HG03039 (cell line): ENCODE data around the gene UNC93B1.

ENCODE experiments used
- ATAC-seq: cut with Tn5 transposase; IDR thresholded peaks from one replicate; pipeline ENCODE4 v1.9.1; 2021; ENCODE audit warnings: mild to moderate bottlenecking, moderate library complexity; ENCODE audit not compliant: unreplicated experiment

The UNC93B1 gene

DNA sequence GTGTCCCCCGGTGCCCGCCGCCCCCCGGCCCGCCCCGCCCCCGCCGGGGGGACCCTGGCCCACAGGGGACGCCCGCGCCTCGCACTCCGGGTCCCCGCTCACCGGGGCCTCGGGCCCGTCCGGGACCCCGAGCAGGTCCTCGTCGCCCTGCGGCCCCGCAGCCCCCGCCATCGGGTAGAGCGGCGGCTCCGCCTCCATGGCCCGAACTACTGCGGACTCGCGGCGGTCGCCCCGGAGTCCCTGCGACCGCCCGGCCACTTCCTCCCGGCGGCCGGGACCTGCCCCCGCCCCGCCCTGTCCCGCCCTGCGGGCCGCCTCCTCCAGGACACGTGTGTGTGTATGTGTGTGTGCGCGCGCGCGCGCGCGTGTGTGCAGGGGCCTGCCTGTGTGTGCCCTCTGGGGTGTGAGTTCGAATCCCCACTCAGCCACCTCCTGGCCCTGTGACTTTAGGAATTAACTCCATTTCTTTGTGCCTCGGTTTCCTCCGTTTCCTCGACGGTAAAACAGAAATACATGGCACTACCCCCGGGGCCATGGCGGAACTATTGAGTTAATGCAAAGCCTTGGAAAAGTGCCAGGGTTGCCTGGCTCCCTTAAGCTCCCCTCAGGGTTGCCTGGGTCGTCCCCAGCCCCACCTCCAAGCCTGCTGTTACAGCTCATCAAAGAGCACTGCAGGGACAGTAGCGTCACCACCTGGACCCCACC lies at the start of gene UNC93B1:
Gene UNC93B1 (minus strand): TSS at position 252 of the 705 bp plus-strand sequence. CDS start 54 bp downstream, at position 198.
- peak; percentile 45 for ATAC-seq

- no peak for ATAC-seq
Observed at GRCh38 chr11:68053117-68053516, 49.2 kb upstream of the UNC93B1 start.

DNA sequence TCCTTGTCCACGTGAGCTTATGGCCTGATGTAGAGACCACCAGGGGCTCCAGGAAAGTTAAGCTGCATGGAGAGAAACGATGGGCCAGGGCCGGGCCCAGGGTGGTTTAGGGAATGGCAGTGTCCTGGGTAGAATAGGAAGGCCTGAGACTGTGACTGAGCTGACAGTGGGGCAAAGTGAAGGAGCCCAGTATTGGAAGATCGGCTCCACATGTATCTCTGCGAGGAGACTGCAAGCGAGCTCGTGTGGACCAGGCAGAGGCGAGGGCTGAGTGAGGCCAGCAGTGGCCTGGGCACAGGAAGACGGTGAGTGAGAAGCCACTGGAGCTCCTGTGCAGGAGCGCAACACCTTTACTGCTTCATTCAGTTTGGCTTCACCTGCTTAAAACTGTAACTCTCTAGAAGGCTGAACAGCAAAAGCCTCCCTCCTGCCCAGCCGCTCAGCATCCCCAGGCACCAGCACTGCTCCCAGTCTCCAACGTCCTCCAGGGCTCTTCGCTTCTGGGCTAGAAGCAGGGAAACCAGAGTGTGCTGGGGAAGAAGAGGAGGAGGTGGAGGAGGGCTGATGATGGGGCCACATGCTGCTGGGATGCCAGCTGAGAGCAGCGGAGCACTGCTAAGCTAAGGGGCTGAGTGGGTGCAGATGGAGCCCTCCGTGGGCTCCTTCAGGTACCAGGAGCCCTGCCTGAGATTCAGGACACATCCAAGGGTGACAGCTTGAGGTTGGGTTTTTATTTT lies 48.4 kb upstream of the UNC93B1 start:
- ATAC-seq: no peak

DNA sequence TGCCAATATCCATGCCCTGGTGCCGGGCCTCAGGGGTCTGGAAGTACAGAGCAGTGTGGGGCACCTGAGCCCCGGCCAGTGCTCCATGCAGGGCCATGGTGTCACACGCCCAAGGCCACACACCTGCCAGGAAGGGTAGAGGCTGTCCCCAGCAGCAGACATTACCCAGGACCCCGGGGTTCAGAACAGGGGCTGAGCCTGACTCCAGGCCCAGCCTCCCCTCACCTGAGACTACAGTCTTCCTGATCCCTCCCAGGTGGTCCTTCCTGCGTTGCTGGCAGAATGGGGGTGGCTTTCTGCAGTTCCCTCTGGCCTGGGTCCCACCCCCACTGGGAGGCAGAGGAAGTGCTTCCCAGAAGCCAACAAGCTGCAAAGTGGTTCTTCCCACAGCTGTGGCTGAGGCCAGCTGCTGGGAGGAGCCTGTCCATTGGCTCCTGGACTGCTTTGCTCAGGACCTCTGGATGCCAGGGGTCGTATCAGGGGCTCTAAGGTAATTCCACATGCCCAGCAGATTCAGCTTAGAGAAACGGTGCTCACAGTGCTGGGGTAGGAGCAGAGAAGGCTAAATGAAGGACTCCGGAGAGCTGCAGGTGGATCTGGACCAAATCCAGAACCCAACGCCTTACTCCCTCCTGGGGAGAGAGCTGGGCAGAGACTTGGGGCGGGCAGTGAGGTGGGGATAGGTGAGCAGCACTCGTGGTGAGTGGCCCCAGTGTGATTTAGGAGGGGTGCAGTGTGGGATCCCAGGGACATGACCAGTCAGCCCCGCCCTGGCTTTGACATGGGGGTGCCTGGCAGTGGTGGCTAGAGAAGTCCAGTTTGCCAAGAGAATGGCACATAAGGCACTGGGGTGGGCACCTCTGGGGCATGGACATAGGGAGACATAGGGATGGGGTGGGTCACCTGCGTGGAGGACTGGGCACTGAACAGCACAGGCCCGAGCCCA lies 47.6 kb upstream of the UNC93B1 start:
- no peak for ATAC-seq

- no peak for ATAC-seq
Observed at GRCh38 chr11:68050371-68050841, 46.5 kb upstream of the UNC93B1 start.

- no peak for ATAC-seq
Observed at GRCh38 chr11:68049509-68050370, 45.8 kb upstream of the UNC93B1 start.

DNA sequence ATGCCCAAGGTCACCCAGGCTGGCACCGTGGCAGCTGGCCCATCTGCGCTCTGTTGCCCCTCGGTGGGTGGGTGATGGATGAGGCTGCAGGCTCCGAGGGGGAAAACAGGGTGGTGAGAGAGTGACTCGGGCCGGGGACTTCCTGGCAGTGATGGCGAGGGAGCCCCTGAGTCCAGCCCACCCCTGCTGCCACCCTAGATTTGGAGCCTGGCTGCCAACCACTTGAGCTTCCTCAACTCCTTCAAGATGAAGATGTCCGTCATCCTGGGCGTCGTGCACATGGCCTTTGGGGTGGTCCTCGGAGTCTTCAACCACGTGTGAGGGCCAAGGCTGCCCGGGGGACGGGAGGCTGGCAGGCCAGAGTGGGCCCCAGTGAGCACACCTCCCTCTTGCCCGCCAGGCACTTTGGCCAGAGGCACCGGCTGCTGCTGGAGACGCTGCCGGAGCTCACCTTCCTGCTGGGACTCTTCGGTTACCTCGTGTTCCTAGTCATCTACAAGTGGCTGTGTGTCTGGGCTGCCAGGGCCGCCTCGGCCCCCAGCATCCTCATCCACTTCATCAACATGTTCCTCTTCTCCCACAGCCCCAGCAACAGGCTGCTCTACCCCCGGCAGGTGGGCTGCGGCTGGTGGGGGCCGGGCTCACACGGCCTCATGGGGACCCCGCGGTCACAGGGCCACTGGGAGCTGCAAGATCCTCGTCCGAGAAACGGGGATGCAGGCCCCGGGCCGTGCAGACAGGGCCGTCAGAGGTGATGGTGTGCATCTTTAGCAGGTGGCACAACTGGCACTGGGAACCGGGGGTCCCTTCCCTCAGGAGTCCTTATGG lies 45.0 kb upstream of the UNC93B1 start:
- no peak for ATAC-seq

DNA sequence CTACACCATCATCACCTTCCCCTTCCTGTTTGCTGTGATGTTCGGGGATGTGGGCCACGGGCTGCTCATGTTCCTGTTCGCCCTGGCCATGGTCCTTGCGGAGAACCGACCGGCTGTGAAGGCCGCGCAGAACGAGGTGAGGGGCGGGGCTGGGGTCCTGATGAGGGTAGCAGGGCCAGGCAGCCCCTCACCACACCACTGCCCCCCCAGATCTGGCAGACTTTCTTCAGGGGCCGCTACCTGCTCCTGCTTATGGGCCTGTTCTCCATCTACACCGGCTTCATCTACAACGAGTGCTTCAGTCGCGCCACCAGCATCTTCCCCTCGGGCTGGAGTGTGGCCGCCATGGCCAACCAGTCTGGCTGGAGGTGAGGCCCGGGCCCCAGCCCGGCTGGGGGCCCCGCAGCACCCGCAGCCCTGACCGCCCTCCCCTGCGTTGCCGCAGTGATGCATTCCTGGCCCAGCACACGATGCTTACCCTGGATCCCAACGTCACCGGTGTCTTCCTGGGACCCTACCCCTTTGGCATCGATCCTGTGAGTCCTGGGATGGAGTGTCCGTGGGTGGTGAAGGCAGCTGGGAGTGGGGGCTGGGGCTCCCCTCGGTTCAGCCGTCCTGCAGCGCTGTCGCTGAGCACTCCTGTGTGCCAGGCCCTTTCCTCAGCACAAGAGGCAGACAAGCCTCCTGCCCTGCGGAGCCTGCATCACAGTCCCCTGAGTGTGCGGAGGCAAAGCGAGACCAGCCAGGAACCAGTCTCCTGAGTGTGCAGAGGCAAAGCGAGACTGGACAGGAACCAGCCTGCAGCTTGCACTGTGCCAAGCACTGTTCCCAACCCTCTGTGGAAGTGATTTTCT lies 43.8 kb upstream of the UNC93B1 start:
- no peak for ATAC-seq

DNA sequence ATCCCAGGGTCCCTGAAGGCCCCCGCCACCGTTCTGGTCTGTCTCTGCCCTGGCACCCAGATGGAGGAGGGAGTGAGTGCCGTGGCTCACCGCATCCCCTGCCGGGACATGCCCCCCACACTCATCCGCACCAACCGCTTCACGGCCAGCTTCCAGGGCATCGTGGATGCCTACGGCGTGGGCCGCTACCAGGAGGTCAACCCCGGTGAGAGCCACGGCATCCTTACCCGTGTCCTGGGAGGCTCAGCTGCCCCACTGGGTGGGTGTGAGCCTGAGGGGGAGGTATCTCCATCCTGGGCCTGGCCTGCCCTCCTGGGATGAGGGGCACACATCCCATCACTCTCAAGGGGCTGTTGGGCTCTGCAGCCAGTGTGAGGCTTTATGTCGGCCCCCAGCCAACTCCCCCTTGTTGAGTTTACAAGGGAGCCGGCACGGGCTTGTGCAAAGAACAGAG lies 41.0 kb upstream of the UNC93B1 start:
- no peak for ATAC-seq

DNA sequence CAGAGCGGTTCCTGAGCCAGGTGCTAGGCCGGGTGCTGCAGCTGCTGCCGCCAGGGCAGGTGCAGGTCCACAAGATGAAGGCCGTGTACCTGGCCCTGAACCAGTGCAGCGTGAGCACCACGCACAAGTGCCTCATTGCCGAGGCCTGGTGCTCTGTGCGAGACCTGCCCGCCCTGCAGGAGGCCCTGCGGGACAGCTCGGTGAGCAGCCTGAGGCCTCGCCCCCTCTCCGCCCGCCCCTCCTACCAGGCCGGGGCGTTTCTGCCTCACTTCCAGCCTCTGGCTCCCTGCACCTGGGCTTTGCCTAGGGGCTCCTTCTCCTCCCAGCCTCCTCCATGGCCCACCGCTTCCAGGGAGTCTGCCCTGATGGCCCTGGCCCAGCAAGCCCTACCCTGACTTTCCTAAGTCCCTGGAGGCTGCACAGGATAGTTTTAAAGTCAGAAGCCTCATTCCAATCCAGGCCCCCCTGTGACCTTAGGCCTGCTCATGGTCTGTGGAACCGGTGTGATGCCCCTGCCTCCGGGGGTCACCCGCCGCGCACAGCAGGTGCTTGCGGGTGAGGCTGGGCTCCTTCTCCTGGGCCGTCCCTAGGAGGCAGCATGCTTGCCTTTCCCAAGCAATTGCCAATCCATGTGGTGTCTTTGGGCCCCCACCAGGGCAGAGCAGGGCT lies 40.4 kb upstream of the UNC93B1 start:
- no peak for ATAC-seq

GRCh38 chr11:68043349-68044144 lies 39.6 kb upstream of the UNC93B1 start:
- no peak for ATAC-seq

DNA sequence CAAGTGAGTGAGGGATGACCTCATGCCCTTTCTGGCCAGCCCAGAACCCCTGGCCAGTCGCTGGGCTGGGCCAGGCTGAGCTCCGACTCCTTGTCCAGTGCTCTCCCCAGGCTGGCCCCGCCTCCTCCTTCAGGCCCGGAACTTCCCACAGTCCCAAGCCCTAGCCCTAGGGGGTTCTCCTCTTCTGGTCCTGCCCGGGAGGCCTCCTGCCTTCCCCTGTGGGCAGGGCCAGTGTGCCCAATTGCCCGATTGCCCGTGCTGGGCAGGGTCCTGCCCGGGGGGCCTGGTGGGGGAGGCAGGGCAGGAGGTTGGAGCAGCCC lies 39.1 kb upstream of the UNC93B1 start:
- ATAC-seq: no peak

DNA sequence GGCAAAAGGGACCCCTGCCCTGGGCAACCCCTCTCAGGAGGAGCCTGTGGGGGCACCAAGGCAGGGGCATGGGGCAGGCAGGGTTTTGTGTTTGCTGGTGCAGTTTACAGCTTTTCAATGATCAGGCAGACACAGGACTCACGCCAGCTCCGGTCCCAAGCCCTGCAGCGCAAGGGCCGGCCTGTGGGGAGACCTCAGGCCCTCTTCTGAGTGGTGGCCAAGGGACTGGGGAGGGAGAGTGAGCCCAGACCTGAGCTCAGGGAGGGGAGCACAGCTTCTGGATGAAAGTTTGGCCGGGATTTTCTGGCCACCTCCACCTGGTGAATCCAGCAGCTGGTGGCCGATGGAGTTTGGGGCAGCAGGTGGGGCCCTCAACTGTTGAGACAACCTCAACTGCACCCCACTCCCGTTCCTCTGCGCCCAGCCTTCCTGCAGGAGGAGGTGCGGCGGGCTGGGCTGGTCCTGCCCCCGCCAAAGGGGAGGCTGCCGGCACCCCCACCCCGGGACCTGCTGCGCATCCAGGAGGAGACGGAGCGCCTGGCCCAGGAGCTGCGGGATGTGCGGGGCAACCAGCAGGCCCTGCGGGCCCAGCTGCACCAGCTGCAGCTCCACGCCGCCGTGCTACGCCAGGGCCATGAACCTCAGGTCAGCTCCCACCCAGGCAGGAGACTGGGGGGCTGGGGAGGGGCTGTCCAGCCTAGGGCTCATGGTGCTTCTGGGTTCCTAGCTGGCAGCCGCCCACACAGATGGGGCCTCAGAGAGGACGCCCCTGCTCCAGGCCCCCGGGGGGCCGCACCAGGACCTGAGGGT lies 38.5 kb upstream of the UNC93B1 start:
- no peak for ATAC-seq

DNA sequence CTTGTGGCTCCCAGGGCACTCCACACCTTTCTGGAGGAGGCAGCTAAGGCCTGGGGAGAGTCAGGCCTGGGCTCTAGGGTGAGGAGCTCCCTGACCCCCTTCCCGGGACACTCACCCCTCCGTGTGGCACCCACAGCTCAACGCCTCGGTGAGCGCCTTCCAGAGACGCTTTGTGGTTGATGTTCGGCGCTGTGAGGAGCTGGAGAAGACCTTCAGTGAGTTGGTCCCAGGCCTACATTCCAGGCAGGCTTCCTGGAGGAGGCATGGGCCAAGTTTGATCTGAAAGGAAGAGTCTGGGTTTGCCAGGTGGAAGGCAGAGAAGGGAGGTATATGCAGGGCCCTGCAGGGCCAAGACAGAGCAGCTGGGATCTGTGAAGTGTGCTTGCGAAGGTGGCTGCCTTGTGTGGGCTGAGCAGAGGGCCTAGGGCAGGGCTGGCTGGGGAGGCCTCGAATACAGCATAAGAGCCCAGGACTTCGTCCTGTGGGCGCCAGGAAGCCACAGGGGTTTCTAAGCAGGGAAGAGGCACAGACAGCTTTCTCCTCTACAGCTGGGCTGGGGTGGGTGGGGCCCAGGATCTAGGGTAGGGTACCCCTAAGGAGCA lies 37.8 kb upstream of the UNC93B1 start:
- no peak for ATAC-seq

GRCh38 chr11:68040957-68041591 lies 37.2 kb upstream of the UNC93B1 start:
- ATAC-seq: no peak
